ENCODE measurements around the gene LANCL3. TPM values are rescaled to one million over a fixed set of nuclear protein-coding genes. Genes with fewer than 3 reads are reported as not detected.
"Not testable (repeated sequence)": the region's sequence is repeated elsewhere in the genome, so short reads cannot be mapped to it uniquely, and the experiment has no call there.

LANCL3 gene
- total and polyA plus RNA-seq, 7 donors: 1.6 to 7.5 (median 3.6) TPM

DNA sequence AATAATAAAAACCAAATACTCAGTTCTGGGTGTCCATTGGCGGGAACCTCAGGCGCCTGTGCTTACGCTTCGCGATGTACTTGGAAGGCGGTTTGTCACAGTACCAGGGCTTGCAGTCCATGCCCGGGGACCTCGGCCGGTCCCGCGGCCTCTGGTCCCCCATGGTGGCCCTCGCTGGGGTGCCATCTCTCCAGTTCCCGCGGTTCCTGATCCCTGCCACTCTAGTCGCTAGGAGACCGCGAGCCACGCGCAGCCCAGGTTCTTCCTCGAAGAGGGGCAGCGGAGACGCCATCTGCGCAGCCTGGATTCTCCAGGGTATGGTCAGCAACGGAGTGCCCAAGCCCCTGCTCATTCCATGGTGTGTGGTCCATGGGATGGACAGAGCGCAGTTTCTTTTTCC is 26.4 kb upstream of the LANCL3 start:
- H3K27ac ChIP-seq: no peak overlapping the region
- peaks cover 0 to 4% (median 0%) of the 10 kb centered on the region in 4 donors for H3K9me3 ChIP-seq
- no peak for DNase-seq
- H3K4me1 ChIP-seq: no peaks in the 10 kb centered on the region
- no peaks in the 10 kb centered on the region for H3K36me3 ChIP-seq
- TF ChIP-seq EP300 (IDR thresholded peaks at IDR 0.05) (no peak), POLR2A (IDR thresholded peaks at IDR 0.05) (no peak), POLR2AphosphoS5 (IDR thresholded peaks at IDR 0.05) (no peak)
- TF ChIP-seq, protein P1, sequence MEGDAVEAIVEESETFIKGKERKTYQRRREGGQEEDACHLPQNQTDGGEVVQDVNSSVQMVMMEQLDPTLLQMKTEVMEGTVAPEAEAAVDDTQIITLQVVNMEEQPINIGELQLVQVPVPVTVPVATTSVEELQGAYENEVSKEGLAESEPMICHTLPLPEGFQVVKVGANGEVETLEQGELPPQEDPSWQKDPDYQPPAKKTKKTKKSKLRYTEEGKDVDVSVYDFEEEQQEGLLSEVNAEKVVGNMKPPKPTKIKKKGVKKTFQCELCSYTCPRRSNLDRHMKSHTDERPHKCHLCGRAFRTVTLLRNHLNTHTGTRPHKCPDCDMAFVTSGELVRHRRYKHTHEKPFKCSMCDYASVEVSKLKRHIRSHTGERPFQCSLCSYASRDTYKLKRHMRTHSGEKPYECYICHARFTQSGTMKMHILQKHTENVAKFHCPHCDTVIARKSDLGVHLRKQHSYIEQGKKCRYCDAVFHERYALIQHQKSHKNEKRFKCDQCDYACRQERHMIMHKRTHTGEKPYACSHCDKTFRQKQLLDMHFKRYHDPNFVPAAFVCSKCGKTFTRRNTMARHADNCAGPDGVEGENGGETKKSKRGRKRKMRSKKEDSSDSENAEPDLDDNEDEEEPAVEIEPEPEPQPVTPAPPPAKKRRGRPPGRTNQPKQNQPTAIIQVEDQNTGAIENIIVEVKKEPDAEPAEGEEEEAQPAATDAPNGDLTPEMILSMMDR (IDR thresholded peaks at IDR 0.05): no peak
- 98 to 99% methylated on average over 25 of the region's 25 CpGs for WGBS, 2 donors
- intact Hi-C loops (cut with DNase I): no loop called here
- H3K27me3 ChIP-seq: no peaks in the 10 kb centered on the region
- no peak overlapping the region for H3K4me3 ChIP-seq

DNA sequence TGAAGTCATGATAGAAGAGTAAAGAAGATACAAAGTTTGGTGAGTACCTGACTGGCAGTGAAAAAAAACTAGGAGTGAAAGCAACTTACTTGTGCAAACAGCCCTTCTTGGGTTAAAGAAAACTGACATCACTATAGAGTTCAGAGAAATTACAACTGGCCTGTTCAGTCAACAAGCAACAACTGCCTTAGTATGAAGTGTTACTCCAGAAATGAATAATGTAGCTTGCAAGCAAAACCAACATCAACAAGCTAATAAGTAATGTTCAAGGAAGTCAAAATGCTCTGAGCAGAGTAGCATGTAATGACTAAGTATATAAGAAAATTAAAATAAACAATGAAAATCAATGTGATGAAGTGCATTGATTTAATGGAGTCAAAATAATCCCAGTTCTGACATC is 21.8 kb upstream of the LANCL3 start:
- H3K4me1 ChIP-seq; H3K36me3 ChIP-seq; H3K9me3 ChIP-seq; H3K27ac ChIP-seq; H3K4me3 ChIP-seq; DNase-seq; H3K27me3 ChIP-seq; intact Hi-C loops (cut with DNase I): not testable (repeated sequence)

DNA sequence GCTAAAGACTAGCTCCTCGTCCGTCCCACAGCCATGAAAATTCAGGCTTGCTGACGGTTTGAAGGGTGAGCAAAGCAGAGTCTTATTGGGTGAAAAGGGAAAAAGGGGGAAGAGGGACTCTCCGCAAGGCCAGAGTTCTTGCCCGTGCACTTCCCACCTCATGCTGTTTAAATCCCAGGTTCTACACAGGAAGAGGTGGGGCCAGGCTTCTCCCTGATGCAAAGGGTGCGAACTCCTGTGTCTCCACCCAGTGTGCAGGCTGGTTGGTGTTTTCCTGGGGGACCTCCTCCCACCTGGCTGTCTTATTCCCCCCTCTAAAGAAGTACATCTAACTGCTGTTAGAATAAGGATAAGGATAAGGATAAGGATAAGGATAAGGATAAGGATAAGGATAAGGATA is 18.0 kb upstream of the LANCL3 start:
- no peak for DNase-seq
- H3K4me1 ChIP-seq: no peaks in the 10 kb centered on the region
- no peak overlapping the region for H3K4me3 ChIP-seq
- no peaks in the 10 kb centered on the region for H3K9me3 ChIP-seq
- no peaks in the 10 kb centered on the region for H3K27me3 ChIP-seq
- 87% methylated on average over 6 of the region's 6 CpGs for WGBS, 2 donors
- TF ChIP-seq, protein P1 (IDR thresholded peaks at IDR 0.05): no peak
- TF ChIP-seq POLR2AphosphoS5 (IDR thresholded peaks at IDR 0.05) (no peak), POLR2A (IDR thresholded peaks at IDR 0.05) (no peak), EP300 (IDR thresholded peaks at IDR 0.05) (no peak)
- intact Hi-C loops (cut with DNase I): no loop called here
- H3K36me3 ChIP-seq: no peaks in the 10 kb centered on the region
- no peak overlapping the region for H3K27ac ChIP-seq

DNA sequence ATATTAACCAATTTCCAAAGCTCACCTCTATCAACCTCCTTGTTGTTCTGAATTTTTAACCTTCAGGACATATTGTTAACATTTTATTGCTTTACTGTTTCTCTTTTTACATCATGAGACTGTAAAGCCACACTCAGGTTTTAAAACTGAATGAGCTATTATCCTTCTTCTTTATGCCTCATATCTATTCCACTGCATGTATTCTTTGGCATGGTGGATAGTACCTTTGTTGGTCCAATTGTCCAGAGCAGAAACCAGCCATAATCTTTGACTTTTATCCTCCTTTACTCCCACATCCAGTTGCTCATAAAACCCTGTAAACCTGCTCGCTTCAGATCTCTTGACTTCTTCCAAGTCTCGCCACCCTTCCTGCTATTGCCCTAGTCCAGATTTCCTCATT is 6.2 kb upstream of the LANCL3 start:
- H3K9me3 ChIP-seq; H3K4me3 ChIP-seq; H3K36me3 ChIP-seq; DNase-seq; H3K27me3 ChIP-seq; intact Hi-C loops (cut with DNase I); H3K4me1 ChIP-seq; H3K27ac ChIP-seq: not testable (repeated sequence)
- WGBS, 2 donors: 25 to 65% methylated on average over 2 of the region's 2 CpGs

GRCh38 chrX:37570349-37570748 is 1.1 kb upstream of the LANCL3 start:
- not testable (repeated sequence) for H3K27me3 ChIP-seq, H3K36me3 ChIP-seq, DNase-seq, H3K27ac ChIP-seq, H3K4me3 ChIP-seq, H3K9me3 ChIP-seq, H3K4me1 ChIP-seq
- intact Hi-C loops (cut with DNase I): loop anchor here (10.0 kb wide), 2 partner anchors 114 to 154 kb away; partner anchors contain the start of gene XK
- WGBS, 2 donors: no CpG with 5 or more reads among the region's 1 CpG

GRCh38 chrX:37572108-37572587 is 687 bp downstream of the LANCL3 start:
- H3K27me3 ChIP-seq, H3K36me3 ChIP-seq, H3K4me1 ChIP-seq, H3K9me3 ChIP-seq: not testable (repeated sequence)
- H3K4me3 ChIP-seq: peak overlapping the region; percentile 32 to 57 (median 50)
- DNase-seq: peak; percentile 72
- peak overlapping the region in 3 of 4 donors; percentile 44 to 57 (median 55) for H3K27ac ChIP-seq
- intact Hi-C loops (cut with DNase I): loop anchor here (2.0 to 10.0 kb wide), 3 partner anchors 113 to 253 kb away; partner anchors contain the start of gene XK
- TF ChIP-seq, protein P1 (IDR thresholded peaks at IDR 0.05): peak in 3 of 4 experiments; percentile 22 to 50 (median 23)
- peak in 1 of 4 donors; percentile 7 for TF ChIP-seq POLR2AphosphoS5 (IDR thresholded peaks at IDR 0.05)
- 0 to 1% methylated on average over 50 to 55 of the region's 61 CpGs for WGBS, 2 donors

DNA sequence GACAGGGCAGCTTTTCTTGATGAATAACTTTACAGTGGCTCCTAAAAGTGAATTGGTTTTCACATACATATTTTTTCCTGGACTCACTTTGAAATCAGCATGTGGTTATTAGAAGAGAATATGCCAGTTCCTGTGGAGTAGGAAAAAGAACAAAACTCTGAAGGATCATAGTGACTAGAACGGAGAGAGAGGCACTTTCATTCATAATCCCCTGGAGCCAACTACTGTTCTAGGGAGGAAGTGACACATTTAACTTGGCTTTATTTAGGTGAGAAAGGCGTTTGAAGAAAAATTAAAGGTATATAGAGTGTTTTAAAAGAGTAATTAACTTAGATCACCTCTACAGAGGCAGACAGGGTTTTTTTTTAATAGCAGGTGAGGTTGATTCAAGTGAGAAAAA is 1.7 kb downstream of the LANCL3 start:
- not testable (repeated sequence) for H3K27me3 ChIP-seq, H3K36me3 ChIP-seq, H3K4me1 ChIP-seq, DNase-seq, H3K9me3 ChIP-seq
- 3 to 4% methylated on average over 2 of the region's 2 CpGs for WGBS, 2 donors
- intact Hi-C loops (cut with DNase I): loop anchor here (2.0 to 10.0 kb wide), 3 partner anchors 112 to 252 kb away; partner anchors contain the start of gene XK
- peak overlapping the region in 3 of 4 donors; percentile 48 to 57 (median 53) for H3K4me3 ChIP-seq
- H3K27ac ChIP-seq: peak overlapping the region in 2 of 4 donors; percentile 55 to 57
